T1000 (cell line): ENCODE measurements around the gene CXorf49B.

Experiments used
- DNase-seq: peaks from one replicate; lab custom pipeline; 2025; ENCODE audit warnings: mixed read lengths; lab: John Stamatoyannopoulos, UW

Gene CXorf49B

GRCh38 chrX:71815906-71816156, 52.7 kb downstream of the CXorf49B start:
- no peak for DNase-seq
